GM20000 (cell line): Measurements from ENCODE around the gene KATNB1.

ENCODE experiments used
- DNase-seq: peaks from one replicate; pipeline ENCODE4 v3.0.0; 2012; ENCODE audit warnings: low spot score
- CTCF ChIP-seq: IDR thresholded peaks from 2 replicates; pipeline ENCODE4 v1.5.1; 2012; ENCODE audit warnings: mild to moderate bottlenecking, control low read depth; ENCODE audit errors: extremely low read depth, missing control alignments

KATNB1 gene

GRCh38 chr16:57735755-57736418, at the start of gene KATNB1:
Gene KATNB1 (plus strand): TSS chr16:57735770. CDS start chr16:57737244, 1,474 bp downstream.
- no peak for DNase-seq
- TF ChIP-seq CTCF = no peak

GRCh38 chr16:57686577-57686976, 49.0 kb upstream of the KATNB1 start:
- no peak for TF ChIP-seq CTCF
- no peak for DNase-seq

DNA sequence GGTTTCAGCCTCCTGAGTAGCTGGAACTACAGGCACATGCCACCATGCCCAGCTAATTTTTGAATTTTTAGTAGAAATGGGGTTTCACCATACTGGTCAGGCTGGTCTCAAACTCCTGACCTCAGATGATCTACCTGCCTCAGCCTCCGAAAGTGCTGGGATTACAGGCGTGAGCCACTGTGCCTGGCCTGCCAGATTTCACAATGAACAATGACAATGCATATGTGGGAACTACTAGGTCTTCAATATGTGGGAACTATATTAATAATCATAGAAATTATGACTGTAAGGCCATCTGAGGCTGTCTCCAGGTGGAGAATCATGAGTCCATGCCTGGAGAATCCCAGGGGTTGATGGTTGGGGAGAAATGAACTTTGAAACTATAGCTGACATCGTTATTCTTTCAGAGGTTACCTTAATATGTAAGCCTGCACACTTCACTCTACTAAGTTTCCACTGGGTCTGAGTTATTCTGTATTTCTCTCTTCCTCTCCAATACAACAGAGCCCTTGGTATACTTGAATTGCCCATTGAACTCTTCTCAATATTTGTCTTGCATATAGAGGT, 48.1 kb upstream of the KATNB1 start:
- TF ChIP-seq CTCF = no peak
- DNase-seq = no peak

GRCh38 chr16:57688487-57688986, 47.0 kb upstream of the KATNB1 start:
- no peak for TF ChIP-seq CTCF
- no peak for DNase-seq

- no peak for DNase-seq
Measured at GRCh38 chr16:57688987-57689761, 46.4 kb upstream of the KATNB1 start.

GRCh38 chr16:57689762-57690558, 45.6 kb upstream of the KATNB1 start:
- TF ChIP-seq CTCF = no peak
- DNase-seq = peak; percentile 75

More at GRCh38 chr16:57688987-57689761, 46.4 kb upstream of the KATNB1 start:
- no peak for TF ChIP-seq CTCF
